ENCODE results near the gene CAPZA1. TPM values are rescaled to one million over a fixed set of nuclear protein-coding genes. Genes with fewer than 3 reads are reported as not detected.

CAPZA1 gene
- total RNA-seq, 1 experiment from 2014 or later: 108 TPM

DNA sequence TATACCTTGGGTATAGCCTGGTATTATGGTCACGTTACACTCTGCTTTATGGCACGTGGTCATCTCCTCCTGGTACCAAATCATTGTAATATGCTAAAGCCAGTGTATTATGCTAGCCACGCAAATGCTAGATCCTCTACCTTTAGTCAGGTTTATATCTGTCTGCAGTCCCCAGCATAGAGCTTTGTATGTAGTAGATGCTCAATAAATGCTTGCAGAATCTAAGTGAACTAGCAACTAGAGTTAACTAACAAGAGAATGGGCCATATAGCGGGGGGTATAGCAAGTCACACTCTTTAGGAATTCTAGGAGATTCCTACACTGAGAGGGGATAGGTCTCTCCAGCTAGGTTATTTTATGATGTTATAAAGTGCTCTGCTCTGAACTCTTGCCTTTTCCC is 57.9 kb downstream of the CAPZA1 start:
- no peak overlapping the region for H3T11ph ChIP-seq (ENCODE audit: low read length)
- WGBS (ENCODE audit: extremely low coverage, insufficient read length, low lambda C conversion rate): no CpG with 5 or more reads among the region's 4 CpGs
- H3K27me3 ChIP-seq (ENCODE audit: insufficient read depth, low read length): peaks cover 6% of the 10 kb centered on the region; the same call in 1 of the 2 replicates
- Mint-ChIP-seq H3K4me3 (no peak overlapping the region), H3K36me3 (ENCODE audit: insufficient read depth in 1 of 3, low read depth in 3 of 3) (peaks cover 3 to 23% (median 9%) of the 10 kb centered on the region in 3 experiments; a peak in 4 of 7 replicates), H3K9me3 (no peaks in the 10 kb centered on the region), H3K4me1 (peaks cover 26 to 31% of the 10 kb centered on the region in 2 experiments), H3K27ac (no peak overlapping the region), H3K27me3 (ENCODE audit: low read depth) (peaks cover 12% of the 10 kb centered on the region)
- no peak overlapping the region for H3K56ac ChIP-seq (ENCODE audit: insufficient read length, low read depth, low read length)
- H2BK20ac ChIP-seq (ENCODE audit: low read depth, low read length, poor library complexity, severe bottlenecking): no peak overlapping the region
- no peak overlapping the region for H3K9ac ChIP-seq (ENCODE audit: extremely low read depth, insufficient read length, low read length)
- no peak for DNase-seq
- no peak overlapping the region for H2BK12ac ChIP-seq (ENCODE audit: insufficient read length, low read depth, low read length)
- no peaks in the 10 kb centered on the region for H3K9me3 ChIP-seq (ENCODE audit: control insufficient read depth, low read depth, low read length)
- no peak overlapping the region for H2BK5ac ChIP-seq (ENCODE audit: insufficient read length, low read length)
- H3K18ac ChIP-seq (ENCODE audit: insufficient read length, low read depth, low read length): no peak overlapping the region
- peaks cover 5% of the 10 kb centered on the region; the same call in 1 of the 2 replicates for H3K79me2 ChIP-seq (ENCODE audit: insufficient read depth, low read length)
- TF ChIP-seq, protein P1, sequence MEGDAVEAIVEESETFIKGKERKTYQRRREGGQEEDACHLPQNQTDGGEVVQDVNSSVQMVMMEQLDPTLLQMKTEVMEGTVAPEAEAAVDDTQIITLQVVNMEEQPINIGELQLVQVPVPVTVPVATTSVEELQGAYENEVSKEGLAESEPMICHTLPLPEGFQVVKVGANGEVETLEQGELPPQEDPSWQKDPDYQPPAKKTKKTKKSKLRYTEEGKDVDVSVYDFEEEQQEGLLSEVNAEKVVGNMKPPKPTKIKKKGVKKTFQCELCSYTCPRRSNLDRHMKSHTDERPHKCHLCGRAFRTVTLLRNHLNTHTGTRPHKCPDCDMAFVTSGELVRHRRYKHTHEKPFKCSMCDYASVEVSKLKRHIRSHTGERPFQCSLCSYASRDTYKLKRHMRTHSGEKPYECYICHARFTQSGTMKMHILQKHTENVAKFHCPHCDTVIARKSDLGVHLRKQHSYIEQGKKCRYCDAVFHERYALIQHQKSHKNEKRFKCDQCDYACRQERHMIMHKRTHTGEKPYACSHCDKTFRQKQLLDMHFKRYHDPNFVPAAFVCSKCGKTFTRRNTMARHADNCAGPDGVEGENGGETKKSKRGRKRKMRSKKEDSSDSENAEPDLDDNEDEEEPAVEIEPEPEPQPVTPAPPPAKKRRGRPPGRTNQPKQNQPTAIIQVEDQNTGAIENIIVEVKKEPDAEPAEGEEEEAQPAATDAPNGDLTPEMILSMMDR (conservative IDR thresholded peaks at IDR 0.05): no peak
- H3K4me2 ChIP-seq (ENCODE audit: insufficient read depth, insufficient read length, low read length): no peak overlapping the region
- no peak overlapping the region for H2BK15ac ChIP-seq (ENCODE audit: low read depth, low read length)
- H2AFZ ChIP-seq (ENCODE audit: low read length): no peak overlapping the region
- H3K27ac ChIP-seq (ENCODE audit: insufficient read length, low read depth, low read length): no peak overlapping the region
- no peaks in the 10 kb centered on the region for H3K79me1 ChIP-seq (ENCODE audit: insufficient read depth, low read depth, low read length, poor library complexity, severe bottlenecking)
- peaks cover 14% of the 10 kb centered on the region for H3K23me2 ChIP-seq (ENCODE audit: insufficient read length, low read depth, low read length, poor library complexity, severe bottlenecking)
- H4K91ac ChIP-seq (ENCODE audit: insufficient read length, low read depth, low read length): no peak overlapping the region
- no peak overlapping the region for H3K4ac ChIP-seq (ENCODE audit: low read depth, low read length)
- no peak overlapping the region for H3K23ac ChIP-seq (ENCODE audit: insufficient read length, low read depth, low read length)
- no peak overlapping the region for H3K14ac ChIP-seq (ENCODE audit: insufficient read depth, low read length)
- H4K5ac ChIP-seq (ENCODE audit: insufficient read length, low read depth, low read length): no peak overlapping the region
- no peak overlapping the region for H2BK120ac ChIP-seq (ENCODE audit: low read depth, low read length, poor library complexity, severe bottlenecking)
- peaks cover 2% of the 10 kb centered on the region; the same call in 1 of the 2 replicates for H3K4me1 ChIP-seq (ENCODE audit: insufficient read depth, low read length)
- no peak overlapping the region for H2AK5ac ChIP-seq (ENCODE audit: insufficient read length, low read length)
- no peaks in the 10 kb centered on the region for H4K20me1 ChIP-seq (ENCODE audit: control insufficient read depth, insufficient read depth, insufficient read length)
- H4K8ac ChIP-seq (replicated peaks; ENCODE audit: insufficient read length, low read depth, low read length): no peak overlapping the region

Data from H9 (cell line).